GM18502 (cell line): Measurements from ENCODE around the gene RAPGEF6.
"Not testable (repeated sequence)": the region's sequence is repeated elsewhere in the genome, so short reads cannot be mapped to it uniquely, and the experiment has no call there.

ENCODE experiments used
- ATAC-seq: cut with Tn5 transposase; IDR thresholded peaks from one replicate; pipeline ENCODE4 v1.9.1; 2021; ENCODE audit warnings: mild to moderate bottlenecking; ENCODE audit not compliant: unreplicated experiment, poor library complexity

Gene RAPGEF6

GRCh38 chr5:131641494-131641893, 6.5 kb upstream of the RAPGEF6 start:
- no peak for ATAC-seq

GRCh38 chr5:131640043-131640856, 5.2 kb upstream of the RAPGEF6 start:
- ATAC-seq: peak; percentile 74

GRCh38 chr5:131639148-131639547, 4.1 kb upstream of the RAPGEF6 start:
- no peak for ATAC-seq

GRCh38 chr5:131637694-131638093, 2.7 kb upstream of the RAPGEF6 start:
- no peak for ATAC-seq

GRCh38 chr5:131635684-131636572, 899 bp upstream of the RAPGEF6 start:
- no peak for ATAC-seq

- peak; percentile 32 for ATAC-seq
Measured at GRCh38 chr5:131634666-131634995, 398 bp downstream of the RAPGEF6 start.

GRCh38 chr5:131634238-131634637, 791 bp downstream of the RAPGEF6 start:
- ATAC-seq: no peak

GRCh38 chr5:131633830-131634229, 1.2 kb downstream of the RAPGEF6 start:
- ATAC-seq: no peak

GRCh38 chr5:131630963-131631350, 4.1 kb downstream of the RAPGEF6 start:
- no peak for ATAC-seq

- ATAC-seq: no peak
Measured at GRCh38 chr5:131630208-131630962, 4.6 kb downstream of the RAPGEF6 start.

- no peak for ATAC-seq
Measured at GRCh38 chr5:131628990-131629389, 6.0 kb downstream of the RAPGEF6 start.

GRCh38 chr5:131627207-131627865, 7.7 kb downstream of the RAPGEF6 start:
- no peak for ATAC-seq

GRCh38 chr5:131622633-131623032, 12.4 kb downstream of the RAPGEF6 start:
- no peak for ATAC-seq

- ATAC-seq: not testable (repeated sequence)
Measured at GRCh38 chr5:131621164-131621563, 13.9 kb downstream of the RAPGEF6 start.

- ATAC-seq: no peak
Measured at GRCh38 chr5:131619102-131619501, 15.9 kb downstream of the RAPGEF6 start.

GRCh38 chr5:131617140-131617822, 17.7 kb downstream of the RAPGEF6 start:
- ATAC-seq: no peak

- ATAC-seq: no peak
Measured at GRCh38 chr5:131615957-131616356, 19.1 kb downstream of the RAPGEF6 start.

- no peak for ATAC-seq
Measured at GRCh38 chr5:131613423-131613822, 21.6 kb downstream of the RAPGEF6 start.

- no peak for ATAC-seq
Measured at GRCh38 chr5:131611064-131611381, 24.0 kb downstream of the RAPGEF6 start.
